Stimulated activated CD8-positive, alpha-beta memory T cell treated with anti-CD3 and anti-CD28 coated beads, Interleukin-12 subunit alpha, Interleukin-12 subunit beta, amount 100 ng/mL, for 1 hour (primary cell): Measurements from ENCODE around the gene ST6GAL1.
"Not testable (repeated sequence)": the region's sequence is repeated elsewhere in the genome, so short reads cannot be mapped to it uniquely, and the experiment has no call there.

ENCODE experiments used
- DNase-seq: peaks from one replicate; pipeline ENCODE4 v3.0.0-alpha.2; 2020; ENCODE audit warnings: low read depth

ST6GAL1 gene

DNA sequence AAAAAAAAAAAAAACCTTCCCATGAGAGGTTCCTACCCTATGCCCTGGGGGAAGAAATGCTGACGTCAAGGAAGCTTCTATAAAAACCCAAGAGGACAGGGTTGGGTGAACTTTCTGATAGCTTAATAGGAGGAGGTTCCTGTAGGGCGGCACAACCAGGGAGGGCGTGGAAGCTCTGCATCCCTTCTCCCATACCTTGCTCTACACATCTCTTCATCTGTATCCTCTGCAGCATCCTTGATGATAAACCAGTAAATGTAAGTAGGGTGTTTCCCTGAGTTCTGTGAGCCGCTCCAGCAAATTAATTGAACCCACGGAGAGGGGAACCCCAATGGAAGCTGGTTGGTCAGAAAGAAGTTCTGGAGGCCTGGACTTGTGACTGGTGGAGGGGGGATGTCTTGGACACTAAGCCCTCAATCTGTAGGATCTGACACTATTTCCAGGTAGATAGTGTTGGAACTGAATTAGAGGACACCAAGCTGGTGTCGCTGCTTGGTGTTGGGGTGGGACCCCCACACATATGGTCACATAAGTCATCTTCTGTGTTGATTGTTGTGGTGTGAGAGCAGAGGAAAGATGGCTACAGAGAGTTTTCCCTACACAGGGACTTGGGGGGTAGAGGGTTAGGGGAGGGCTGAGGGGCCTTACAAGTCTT, 91.5 kb downstream of the ST6GAL1 start:
- no peak for DNase-seq

- DNase-seq: no peak
Measured at GRCh38 chr3:187022403-187023029, 92.2 kb downstream of the ST6GAL1 start.

DNA sequence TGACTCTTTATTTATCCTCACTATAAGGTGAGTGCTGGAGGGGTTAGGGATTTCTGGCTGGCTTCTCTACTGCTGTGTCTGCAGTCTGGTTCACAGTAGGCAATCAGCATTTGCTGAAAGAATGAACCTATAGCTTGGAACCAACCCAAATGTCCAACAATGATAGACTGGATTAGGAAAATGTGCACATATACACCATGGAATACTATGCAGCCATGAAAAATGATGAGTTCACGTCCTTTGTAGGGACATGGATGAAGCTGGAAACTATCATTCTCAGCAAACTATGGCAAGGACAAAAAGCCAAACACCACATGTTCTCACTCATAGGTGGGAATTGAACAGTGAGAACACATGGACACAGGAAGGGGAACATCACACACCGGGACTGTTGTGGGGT, 93.0 kb downstream of the ST6GAL1 start:
- not testable (repeated sequence) for DNase-seq

- no peak for DNase-seq
Measured at GRCh38 chr3:187024536-187025226, 94.4 kb downstream of the ST6GAL1 start.

DNA sequence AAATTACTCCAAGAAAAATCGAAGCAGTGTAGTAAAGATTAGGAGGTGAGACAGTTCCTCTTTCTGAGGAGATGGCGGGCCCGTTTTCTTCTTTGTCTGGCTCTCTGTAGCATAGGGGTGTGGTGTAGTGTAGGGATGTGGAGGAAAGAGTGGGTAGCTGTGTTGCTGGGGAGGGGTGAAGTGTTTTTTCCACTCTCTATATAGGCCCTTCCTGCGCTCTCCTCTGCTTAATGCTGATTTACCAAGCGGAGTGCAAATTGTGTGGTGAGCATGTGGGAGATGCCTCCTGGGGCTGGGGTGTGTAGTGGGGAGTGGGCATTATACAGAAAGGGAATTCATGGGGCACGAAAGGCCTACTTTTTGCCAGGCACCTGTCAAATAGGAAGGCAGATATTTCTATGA, 94.9 kb downstream of the ST6GAL1 start:
- peak; percentile 25 for DNase-seq

DNA sequence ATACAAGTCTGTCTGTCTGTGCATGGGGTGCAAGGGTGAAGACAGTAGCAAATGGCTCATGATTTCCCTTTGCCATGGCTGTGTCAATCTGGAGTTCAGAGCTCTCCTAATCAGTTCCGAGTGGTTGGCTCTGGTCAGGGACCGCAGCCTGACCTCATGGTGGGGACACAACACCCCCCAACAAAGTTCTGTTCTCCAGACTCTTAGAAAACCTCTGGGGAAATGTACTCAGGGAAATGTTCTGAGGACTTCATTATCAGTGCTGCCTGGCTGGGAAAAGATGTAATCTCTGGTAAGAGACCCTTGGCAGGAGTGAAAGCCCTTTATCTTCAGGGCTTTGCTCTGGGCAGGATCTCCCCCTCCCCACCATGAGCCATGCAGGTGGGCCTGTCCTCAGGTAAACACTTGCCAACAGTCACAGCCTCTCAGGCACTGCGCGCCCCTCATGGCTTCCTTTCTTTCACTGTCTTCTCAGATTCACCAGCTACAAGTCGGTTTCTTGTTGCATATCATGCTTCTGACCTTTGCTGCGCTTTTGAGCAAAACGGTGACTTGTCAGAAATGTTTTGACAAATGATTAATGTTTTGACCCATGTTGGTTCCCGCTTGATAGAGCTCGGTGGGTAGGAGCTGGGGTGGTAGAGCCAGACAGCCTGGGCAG, 95.5 kb downstream of the ST6GAL1 start:
- no peak for DNase-seq

DNA sequence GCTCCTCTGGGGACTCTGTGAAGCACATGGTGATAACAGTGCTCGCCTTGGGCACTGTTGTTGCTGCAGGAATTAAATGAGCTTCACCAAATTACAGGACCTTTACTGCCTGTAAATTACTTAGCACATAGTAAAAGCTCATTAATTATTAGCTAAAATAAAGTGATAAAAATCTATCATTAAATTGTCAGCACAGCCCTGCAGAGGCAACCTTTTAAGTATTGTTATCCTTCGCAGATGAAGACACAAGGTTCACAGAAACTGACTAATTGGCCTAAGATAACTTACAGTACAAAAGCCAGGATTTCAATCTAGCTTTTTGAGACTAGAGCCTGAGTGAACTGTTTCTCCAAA, 96.0 kb downstream of the ST6GAL1 start:
- DNase-seq: no peak

DNA sequence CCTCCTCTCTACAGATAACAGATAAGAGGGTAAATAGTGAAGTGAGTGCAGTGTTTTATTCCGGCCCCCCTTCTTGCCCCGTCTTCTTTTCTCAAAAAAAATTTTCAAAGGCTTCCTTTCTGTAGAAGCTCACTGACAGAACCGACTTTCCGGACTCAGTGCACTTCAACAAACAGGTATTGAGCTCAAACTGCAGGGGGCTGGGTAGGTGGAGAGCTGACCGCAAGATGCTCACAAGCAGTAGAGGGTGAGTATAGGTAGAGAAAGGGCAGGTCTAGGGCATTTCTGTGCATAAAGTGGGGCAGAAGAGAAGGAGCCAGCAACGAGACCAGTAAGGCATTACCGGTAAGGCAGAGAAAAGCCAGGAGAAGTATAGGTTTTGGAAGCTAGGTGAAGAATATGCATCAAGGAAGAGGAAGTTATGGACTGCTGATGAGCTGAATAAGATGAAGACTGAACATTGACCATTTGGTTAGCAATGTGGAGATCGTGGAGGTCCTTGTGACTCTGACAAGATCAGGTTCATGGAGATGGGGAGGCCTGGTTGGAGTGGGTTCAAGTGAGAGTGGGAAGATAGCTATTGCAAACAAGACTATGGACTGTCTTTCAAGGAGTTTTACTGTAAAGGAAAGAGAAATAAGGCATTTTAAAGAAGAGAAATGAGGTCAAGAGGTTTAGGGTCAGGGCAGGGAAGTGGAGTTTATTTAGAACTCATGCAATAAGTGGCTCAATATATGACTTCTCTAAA, 97.4 kb downstream of the ST6GAL1 start:
- peak; percentile 52 for DNase-seq

DNA sequence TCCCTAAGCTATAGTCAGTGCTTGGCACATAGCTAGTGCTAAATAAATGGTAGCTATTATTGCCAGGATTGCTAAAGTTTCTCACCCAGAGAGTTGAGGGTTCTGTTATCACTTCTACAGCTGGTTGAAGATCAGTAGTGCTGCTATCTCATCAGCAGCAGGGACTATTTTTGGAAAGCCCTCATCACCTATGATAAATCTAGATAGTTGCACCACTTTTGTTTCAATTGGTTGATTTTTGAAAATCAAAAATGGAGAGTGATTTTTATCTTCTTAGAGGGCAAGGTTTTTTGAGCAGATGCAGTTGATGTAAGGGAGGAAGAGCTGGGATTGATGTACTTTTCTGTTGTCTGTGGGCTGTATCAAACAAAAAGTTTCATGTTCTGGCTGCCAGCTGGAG, 101.6 kb downstream of the ST6GAL1 start:
- no peak for DNase-seq

DNA sequence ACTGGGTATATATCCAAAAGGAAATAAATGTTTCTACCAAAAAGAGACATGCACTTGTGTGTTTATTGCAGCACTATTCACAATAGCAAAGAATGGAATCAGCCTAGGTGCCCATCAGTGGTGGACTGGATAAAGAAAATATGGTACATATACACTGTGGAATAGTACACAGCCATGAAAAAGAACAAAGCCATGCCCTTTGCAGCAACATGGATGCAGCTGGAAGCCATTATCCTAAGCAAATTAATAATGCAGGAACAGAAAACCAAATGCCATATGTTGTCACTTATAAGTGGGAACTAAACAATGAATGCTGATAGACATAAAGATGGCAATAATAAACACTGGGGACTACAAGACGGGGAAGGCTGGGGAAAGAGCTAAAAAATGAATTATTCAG, 106.1 kb downstream of the ST6GAL1 start:
- no peak for DNase-seq

GRCh38 chr3:187039100-187039722, 108.9 kb downstream of the ST6GAL1 start:
- no peak for DNase-seq

DNA sequence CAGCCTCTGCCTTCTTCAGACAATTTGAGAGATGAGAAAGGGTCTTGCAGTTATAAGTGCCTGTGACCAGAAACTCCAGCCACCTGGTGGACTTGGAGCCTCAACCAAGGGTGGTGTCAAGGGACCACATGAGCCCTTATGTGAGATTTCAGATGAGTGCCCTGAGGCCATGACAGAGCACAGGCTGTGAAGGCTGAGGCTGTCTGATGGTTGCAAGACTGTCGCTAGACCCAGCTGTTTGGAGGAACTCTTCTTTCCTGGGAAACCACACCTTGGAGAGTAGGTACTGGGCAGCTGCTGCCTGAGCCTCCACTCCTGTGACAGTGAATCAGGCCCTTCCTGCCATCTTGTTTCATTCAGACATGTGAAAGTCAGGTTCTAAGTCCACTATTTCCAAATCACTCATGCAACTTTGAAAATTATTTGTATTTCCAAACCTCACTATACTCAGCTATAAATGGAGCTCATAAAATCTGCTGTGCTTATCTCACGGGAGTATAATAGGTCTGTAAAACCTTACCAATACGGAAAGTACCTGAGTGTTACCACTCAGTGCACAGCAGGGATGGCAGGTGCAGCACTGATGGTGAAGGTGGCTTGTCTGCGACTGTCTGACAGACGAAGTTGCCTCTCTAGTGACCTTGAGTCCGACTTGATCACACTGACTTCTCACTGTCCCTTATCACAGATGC, 109.5 kb downstream of the ST6GAL1 start:
- no peak for DNase-seq

GRCh38 chr3:187040516-187041361, 110.4 kb downstream of the ST6GAL1 start:
- DNase-seq: no peak

DNA sequence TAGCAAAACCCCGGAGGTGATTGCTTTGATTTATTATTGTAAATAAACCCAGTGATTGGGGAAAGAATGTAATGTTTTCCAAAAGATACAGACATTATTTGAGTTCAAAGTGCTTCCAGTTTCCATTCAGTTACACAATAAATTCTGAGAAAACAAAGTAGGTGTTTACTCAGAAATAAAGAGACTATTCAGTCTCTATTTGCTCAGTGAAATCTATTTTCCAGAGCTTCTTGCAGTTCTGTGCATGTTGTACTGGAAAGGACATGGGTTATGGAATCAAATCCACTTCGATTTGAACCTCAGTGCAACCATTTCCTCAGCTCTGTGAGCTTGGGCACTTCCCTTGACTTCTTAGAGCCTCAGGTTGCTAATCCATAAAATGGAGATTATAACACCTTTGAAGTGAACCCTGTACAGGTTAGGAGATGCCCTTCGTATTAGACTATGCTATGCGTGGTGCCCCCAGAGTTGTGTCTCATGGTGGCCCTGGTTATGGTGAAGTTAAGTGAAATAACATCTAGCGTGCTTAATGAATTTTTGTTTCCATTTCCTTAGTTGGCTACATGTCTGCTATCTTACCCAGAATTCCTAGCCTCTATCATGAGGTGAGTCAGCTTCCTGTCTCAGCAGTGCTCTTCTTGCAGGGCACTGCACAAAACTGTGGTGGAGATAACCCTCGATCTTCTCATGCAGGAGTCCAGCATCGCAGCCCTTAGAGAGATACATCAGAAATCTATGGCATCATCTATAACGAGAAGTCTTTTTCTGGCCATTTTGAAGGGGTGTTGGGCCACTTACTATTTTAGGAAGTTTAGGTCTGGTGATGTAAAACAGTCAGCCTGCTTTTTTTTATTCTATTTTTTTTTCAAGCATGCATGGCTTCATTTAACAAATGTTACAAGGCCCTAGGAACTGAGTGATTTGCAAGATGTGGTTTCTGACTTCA, 111.3 kb downstream of the ST6GAL1 start:
- DNase-seq: no peak

GRCh38 chr3:187042346-187042745, 112.0 kb downstream of the ST6GAL1 start:
- DNase-seq: no peak

DNA sequence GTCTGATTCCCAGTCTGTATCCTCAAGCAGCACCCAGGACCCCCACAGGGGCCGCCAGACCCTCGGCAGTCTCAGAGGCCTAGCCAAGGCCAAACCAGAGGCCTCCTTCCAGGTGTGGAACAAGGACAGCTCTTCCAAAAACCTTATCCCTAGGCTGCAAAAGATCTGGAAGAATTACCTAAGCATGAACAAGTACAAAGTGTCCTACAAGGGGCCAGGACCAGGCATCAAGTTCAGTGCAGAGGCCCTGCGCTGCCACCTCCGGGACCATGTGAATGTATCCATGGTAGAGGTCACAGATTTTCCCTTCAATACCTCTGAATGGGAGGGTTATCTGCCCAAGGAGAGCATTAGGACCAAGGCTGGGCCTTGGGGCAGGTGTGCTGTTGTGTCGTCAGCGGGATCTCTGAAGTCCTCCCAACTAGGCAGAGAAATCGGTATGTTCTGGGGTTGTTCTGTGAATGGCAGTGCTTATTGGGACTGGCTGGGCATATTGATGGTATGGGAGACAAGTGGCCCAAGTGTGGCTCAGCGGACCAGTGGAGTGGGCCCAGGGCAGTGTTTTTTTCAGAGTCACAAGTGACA, 112.6 kb downstream of the ST6GAL1 start:
- DNase-seq: no peak

DNA sequence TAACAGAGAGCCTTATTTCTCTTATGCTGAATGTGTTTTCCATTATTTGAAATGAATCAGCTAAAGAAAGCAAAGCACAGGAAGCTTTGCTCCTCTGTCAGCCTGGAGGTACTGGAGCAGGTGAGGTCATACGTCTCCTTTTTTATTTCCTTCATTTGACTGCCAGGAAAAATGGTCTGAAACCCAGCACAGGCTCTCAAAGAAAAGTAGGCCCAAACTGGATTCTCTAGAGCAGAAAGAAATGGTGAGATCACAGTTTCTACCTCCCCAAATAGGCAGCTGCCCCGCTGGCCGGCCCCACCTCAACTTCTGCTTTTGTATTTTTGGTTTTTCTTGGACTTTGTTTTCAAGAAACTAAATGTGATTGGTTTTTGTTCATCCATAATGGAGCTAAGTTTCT, 113.9 kb downstream of the ST6GAL1 start:
- DNase-seq: no peak

DNA sequence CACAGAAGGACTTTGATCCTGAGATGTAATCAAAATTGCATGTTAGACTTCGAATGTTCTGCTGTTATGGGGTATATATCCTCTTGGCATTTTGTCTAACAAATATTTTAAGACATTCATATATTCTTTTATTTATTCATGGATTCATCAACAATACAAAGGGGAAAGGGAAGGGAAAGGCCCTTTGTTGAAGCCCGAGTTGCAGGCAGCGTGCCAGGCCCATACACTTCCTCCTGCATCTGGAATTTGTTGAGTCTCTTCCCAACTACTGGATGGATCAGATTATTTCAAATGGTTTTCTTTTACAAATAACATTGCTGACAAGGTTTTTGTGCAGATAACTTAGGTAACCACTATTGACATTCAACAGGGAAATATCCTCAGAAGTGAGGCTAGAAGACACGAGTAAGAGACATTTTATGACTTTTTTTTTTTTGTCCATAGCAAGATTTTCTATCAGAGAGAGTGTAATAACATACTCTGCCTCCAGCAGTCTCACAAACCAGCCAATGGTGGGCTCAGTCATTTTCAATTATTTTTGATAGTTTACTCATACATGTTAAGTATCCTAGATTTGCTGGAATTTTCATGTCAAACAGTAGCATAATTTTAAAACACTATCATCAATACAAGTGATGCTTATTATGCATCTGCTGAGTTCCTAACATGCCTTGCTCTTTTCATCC, 114.7 kb downstream of the ST6GAL1 start:
- DNase-seq: no peak
